ENCODE measurements around the gene POU6F1. TPM values are rescaled to one million over a fixed set of nuclear protein-coding genes. Genes with fewer than 3 reads are reported as not detected.

POU6F1 gene
- total RNA-seq, 1 experiment from 2014 or later = 5.3 TPM

DNA sequence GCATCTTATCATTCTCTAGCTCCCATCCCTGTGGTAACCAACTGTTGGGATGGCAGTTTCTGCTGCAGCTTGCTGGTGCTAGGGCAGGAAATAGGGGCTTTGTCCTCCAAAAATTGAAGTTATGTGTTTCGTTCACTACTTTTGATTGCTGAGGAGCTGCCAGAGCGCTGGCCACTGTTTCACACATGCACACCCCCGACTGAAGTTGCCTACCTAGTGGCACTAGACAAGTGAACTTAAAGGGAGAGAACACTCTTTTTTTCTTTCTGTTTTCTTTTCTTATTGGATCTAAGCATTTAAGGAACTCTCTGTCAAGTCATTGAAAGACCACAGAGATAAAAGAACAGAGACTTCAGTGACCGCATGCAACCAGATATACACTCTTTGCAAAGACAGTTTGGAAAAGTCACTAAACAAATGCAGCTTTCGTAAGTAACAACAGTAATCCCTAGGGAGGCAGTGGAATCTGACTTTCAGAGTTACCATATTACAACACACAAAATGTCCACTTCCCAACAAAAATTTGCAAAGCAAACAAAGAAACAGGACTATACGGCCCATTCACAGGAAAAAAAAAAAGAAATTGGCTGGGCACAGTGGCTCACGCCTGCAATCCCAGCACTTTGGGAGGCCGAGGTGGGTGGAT lies 56.9 kb downstream of the POU6F1 start:
- POLR2A ChIA-PET (ENCODE audit: unreplicated experiment) = interaction anchor here (0.6 kb wide), 1 partner anchor 66 kb away, joined by 3 read pairs; no protein-coding TSS in a partner anchor
- H3K9me3 ChIP-seq (ENCODE audit: insufficient read depth, low read depth) = no peaks in the 10 kb centered on the region
- no peaks in the 10 kb centered on the region for H3K4me1 ChIP-seq (replicated peaks; ENCODE audit: insufficient read depth)
- H3F3A ChIP-seq (ENCODE audit: insufficient read depth, low read depth) = no peaks in the 10 kb centered on the region
- BruUV-seq (replicated peaks) = no TSS peak
- no peak overlapping the region for H3K4me3 ChIP-seq
- intact Hi-C loops (cut with micrococcal nuclease; ENCODE audit: unreplicated experiment) = no loop called here
- no peak overlapping the region for H3K27ac ChIP-seq
- CTCF ChIA-PET = interaction anchor here (0.6 kb wide), 1 partner anchor 8 kb away, joined by 6 read pairs; no protein-coding TSS in a partner anchor
- no peaks in the 10 kb centered on the region for H3K9me2 ChIP-seq (ENCODE audit: insufficient read depth)
- peaks cover 3% of the 10 kb centered on the region for H4K20me1 ChIP-seq (ENCODE audit: insufficient read depth)
- DNase-seq = no peak
- H3K4me2 ChIP-seq = no peak overlapping the region
- H3K79me2 ChIP-seq (ENCODE audit: low read depth) = peaks cover 38% of the 10 kb centered on the region
- no peak overlapping the region for H2AFZ ChIP-seq
- no peak for TF ChIP-seq EZH2 (IDR thresholded peaks at IDR 0.05; ENCODE audit: low read depth)
- TF ChIP-seq, protein P1, sequence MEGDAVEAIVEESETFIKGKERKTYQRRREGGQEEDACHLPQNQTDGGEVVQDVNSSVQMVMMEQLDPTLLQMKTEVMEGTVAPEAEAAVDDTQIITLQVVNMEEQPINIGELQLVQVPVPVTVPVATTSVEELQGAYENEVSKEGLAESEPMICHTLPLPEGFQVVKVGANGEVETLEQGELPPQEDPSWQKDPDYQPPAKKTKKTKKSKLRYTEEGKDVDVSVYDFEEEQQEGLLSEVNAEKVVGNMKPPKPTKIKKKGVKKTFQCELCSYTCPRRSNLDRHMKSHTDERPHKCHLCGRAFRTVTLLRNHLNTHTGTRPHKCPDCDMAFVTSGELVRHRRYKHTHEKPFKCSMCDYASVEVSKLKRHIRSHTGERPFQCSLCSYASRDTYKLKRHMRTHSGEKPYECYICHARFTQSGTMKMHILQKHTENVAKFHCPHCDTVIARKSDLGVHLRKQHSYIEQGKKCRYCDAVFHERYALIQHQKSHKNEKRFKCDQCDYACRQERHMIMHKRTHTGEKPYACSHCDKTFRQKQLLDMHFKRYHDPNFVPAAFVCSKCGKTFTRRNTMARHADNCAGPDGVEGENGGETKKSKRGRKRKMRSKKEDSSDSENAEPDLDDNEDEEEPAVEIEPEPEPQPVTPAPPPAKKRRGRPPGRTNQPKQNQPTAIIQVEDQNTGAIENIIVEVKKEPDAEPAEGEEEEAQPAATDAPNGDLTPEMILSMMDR (conservative IDR thresholded peaks at IDR 0.05) = no peak
- H3K27me3 ChIP-seq (ENCODE audit: insufficient read depth, low read depth) = no peaks in the 10 kb centered on the region
- no peaks in the 10 kb centered on the region for H3K36me3 ChIP-seq (ENCODE audit: low read depth)

DNA sequence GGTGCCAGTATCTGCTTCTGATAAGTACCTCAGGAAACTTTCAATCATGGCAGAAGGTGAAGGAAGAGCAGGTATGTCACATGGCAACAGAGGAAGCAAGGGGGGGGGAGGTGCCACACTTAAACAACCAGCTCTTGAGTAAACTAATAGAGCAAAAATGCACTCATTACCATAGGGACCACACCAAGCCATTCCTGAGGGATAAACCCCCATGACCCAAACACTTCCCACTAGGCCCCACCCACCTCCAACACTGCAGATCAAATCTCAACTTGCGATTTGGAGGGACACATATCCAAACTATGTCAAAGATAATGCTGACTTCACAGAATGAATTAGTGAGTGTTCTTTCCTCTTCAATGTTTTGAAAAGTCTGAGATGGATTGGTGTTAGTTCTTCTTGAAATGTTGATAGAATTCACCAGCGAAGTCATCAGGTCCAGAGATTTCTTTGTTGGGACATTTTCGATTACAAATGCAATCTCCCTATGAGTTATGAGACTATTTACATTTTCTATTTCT lies 61.6 kb downstream of the POU6F1 start:
- H3K4me3 ChIP-seq = no peak overlapping the region
- no peaks in the 10 kb centered on the region; the same call in none of the 2 replicates for H4K20me1 ChIP-seq (ENCODE audit: insufficient read depth)
- CTCF ChIA-PET = no interaction called here
- no peaks in the 10 kb centered on the region for H3K36me3 ChIP-seq (ENCODE audit: low read depth)
- H3K27ac ChIP-seq = no peak overlapping the region
- H3K27me3 ChIP-seq (ENCODE audit: insufficient read depth, low read depth) = no peaks in the 10 kb centered on the region
- 0 out of 2 replicates have a peak, but pooled peaks cover 3% of the 10 kb centered on the region for H3K79me2 ChIP-seq (ENCODE audit: low read depth)
- TF ChIP-seq, protein P1 (conservative IDR thresholded peaks at IDR 0.05) = no peak
- no peak for TF ChIP-seq EZH2 (IDR thresholded peaks at IDR 0.05; ENCODE audit: low read depth)
- no peaks in the 10 kb centered on the region for H3K9me2 ChIP-seq (ENCODE audit: insufficient read depth)
- no peaks in the 10 kb centered on the region for H3K9me3 ChIP-seq (ENCODE audit: insufficient read depth, low read depth)
- no peaks in the 10 kb centered on the region for H3F3A ChIP-seq (ENCODE audit: insufficient read depth, low read depth)
- no peak overlapping the region for H3K4me2 ChIP-seq
- DNase-seq = no peak
- H3K4me1 ChIP-seq (replicated peaks; ENCODE audit: insufficient read depth) = no peaks in the 10 kb centered on the region
- POLR2A ChIA-PET (ENCODE audit: unreplicated experiment) = no interaction called here
- BruUV-seq (replicated peaks) = no TSS peak
- intact Hi-C loops (cut with micrococcal nuclease; ENCODE audit: unreplicated experiment) = no loop called here
- H2AFZ ChIP-seq = no peak overlapping the region

DNA sequence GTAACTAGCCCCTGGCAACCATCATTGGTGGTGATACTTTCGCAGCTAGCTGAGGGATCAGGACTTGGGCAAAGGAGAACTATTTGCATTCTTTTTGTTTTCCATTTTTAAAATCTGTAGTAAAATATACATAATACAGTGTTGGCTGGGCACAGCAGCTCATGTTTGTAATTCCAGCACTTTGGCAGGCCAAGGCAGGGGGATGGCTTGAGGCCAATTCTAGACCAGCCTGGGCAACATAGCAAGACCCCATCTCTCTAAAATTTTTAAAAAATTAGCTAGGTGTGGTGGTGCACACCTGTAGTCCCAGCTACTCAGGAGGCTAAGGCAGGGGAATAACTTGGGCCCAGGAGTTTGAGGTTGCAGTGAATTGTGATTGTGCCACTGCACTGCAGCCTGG lies 64.9 kb downstream of the POU6F1 start:
- Histone ChIP-seq H3K9me2 (ENCODE audit: insufficient read depth) (no peaks in the 10 kb centered on the region), H3K79me2 (ENCODE audit: low read depth) (0 out of 2 replicates have a peak, but pooled peaks cover 7% of the 10 kb centered on the region), H3K4me2 (no peak overlapping the region), H2AFZ (no peak overlapping the region), H3K27me3 (ENCODE audit: insufficient read depth, low read depth) (no peaks in the 10 kb centered on the region), H4K20me1 (ENCODE audit: insufficient read depth) (peaks cover 3% of the 10 kb centered on the region; the same call in 1 of the 2 replicates), H3F3A (ENCODE audit: insufficient read depth, low read depth) (no peaks in the 10 kb centered on the region), H3K27ac (no peak overlapping the region), H3K9me3 (ENCODE audit: insufficient read depth, low read depth) (no peaks in the 10 kb centered on the region), H3K36me3 (ENCODE audit: low read depth) (no peaks in the 10 kb centered on the region), H3K4me1 (replicated peaks; ENCODE audit: insufficient read depth) (no peaks in the 10 kb centered on the region), H3K4me3 (no peak overlapping the region)
- ChIA-PET CTCF (no interaction called here), POLR2A (ENCODE audit: unreplicated experiment) (no interaction called here)
- intact Hi-C loops (cut with micrococcal nuclease; ENCODE audit: unreplicated experiment) = no loop called here
- DNase-seq = no peak
- TF ChIP-seq, protein P1 (conservative IDR thresholded peaks at IDR 0.05) = no peak
- TF ChIP-seq EZH2 (IDR thresholded peaks at IDR 0.05; ENCODE audit: low read depth) = no peak
- no TSS peak for BruUV-seq (replicated peaks)
